NCI-H1694 (cell line): ENCODE measurements around the gene PRIM2.
"Not testable (repeated sequence)": the region's sequence is repeated elsewhere in the genome, so short reads cannot be mapped to it uniquely, and the experiment has no call there.

Experiments
- DNase-seq: peaks from one replicate; lab custom pipeline; 2025; lab: John Stamatoyannopoulos, UW

Gene PRIM2

DNA sequence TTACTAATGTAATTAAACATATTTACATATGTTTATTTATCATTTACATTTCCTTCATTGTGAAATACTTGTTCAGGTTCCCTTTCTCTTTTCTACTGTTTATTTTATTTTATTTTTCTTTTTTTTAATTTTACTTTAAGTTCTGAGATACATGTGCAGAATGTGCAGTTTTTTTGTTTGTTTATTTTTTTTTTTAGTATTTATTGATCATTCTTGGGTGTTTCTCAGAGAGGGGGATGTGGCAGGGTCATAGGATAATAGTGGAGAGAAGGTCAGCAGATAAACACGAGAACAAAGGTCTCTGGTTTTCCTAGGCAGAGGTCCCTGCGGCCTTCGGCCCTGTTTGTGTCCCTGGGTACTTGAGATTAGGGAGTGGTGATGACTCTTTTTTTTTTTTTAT lies 8.7 kb upstream of the PRIM2 start:
- not testable (repeated sequence) for DNase-seq

GRCh38 chr6:57310095-57310816 lies 7.2 kb upstream of the PRIM2 start:
- DNase-seq, result not testable (repeated sequence)

DNA sequence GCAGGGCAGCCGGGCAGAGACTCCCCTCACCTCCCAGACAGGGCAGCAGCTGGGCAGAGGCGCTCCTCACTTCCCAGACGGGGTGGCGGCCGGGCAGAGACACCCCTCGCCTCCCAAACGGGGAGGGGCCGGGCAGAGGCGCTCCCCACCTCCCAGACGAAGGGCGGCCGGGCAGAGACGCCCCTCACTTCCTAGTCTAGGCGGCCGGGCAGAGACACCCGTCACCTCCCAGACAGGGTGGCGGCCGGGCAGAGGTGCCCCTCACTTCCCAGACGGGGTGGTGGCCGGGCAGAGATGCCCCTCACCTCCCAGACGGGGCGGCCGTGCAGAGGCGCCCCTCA lies 6.6 kb upstream of the PRIM2 start:
- DNase-seq, result no peak

DNA sequence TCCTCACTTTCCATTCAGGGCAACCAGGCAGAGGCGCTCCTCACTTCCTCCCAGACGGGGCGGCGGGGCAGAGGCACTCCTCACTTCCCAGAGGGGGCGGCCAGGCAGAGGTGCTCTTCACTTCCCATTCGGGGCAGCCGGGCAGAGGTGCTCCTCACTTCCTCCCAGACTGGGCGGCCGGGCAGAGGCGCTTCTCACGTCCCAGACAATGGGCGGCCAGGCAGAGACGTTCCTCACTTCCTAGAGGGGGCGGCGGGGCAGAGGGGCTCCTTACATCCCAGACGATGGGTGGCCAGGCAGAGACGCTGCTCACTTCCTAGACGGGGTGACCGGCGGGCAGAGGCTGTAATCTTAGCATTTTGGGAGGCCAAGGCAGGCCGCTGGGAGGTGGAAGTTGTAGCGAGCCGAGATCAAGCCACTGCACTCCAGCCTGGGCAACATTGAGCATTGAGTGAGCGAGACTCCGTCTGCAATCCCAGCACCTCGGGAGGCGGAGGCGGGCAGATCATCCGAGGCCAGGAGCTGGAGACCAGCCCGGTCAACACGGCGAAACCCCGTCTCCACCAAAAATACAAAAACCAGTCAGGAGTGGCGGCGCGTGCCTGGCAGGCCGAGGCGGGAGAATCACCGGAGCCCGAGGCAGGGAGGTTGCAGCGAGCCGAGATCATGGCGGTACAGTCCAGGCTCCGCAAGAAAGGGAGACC lies 6.0 kb upstream of the PRIM2 start:
- not testable (repeated sequence) for DNase-seq

DNA sequence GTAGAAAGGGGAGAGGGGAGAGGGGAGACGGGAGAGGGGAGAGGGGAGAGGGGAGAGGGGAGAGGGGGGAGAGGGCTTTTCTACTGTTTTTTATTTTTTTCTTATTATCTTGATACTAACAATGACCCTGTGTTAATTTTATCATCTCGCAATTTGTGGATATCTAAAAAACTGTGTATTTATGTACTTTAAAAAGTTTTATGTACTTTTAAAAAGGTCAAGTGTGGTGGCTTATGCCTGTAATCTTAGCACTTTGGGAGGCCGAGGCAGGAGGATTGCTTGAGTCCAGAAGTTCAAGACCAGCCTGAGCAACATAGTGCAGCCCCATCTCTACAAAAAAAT lies 5.5 kb upstream of the PRIM2 start:
- DNase-seq, result no peak

DNA sequence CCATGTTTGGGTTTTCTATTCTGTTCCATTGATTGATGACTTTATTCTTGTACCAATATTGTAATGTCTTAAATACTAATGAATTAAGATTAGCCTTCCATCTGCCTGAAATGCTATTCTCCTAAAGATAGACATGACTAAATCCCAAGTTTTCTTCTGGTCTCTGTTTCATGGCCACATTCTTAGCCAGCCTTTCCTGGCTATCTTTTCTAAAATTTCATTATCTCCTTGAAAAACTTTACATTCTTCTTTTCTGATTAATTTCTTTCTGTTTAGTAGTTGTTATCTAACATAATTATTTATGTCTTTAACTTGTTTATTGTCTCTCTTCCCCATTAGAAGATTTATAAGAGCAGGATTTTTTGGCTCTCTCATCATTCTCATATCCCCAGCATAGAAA lies 4.4 kb upstream of the PRIM2 start:
- DNase-seq, result no peak

GRCh38 chr6:57313711-57314471 lies 3.5 kb upstream of the PRIM2 start:
- no peak for DNase-seq

DNA sequence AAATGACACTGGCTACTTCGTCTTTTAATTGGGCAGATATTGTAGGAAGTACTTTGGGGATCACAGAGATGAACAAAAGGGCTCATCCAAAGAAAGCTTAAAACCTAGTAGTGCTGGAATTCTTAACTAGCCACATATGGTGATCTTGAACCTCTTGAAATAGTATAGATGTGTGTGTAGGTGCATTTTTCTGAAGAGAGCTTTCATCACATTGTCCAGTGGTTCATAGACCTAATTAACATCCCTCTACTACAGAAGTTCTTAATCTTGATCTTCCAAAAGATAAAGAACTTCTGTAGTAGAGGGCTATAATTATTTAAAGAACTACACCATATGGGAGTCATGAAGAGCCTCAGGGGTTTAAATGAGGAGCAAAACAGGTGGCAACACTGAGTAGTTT lies 2.3 kb upstream of the PRIM2 start:
- DNase-seq, result no peak

- no peak for DNase-seq
These were observed 1.6 kb upstream of the PRIM2 start for GRCh38 chr6:57315851-57316250.

DNA sequence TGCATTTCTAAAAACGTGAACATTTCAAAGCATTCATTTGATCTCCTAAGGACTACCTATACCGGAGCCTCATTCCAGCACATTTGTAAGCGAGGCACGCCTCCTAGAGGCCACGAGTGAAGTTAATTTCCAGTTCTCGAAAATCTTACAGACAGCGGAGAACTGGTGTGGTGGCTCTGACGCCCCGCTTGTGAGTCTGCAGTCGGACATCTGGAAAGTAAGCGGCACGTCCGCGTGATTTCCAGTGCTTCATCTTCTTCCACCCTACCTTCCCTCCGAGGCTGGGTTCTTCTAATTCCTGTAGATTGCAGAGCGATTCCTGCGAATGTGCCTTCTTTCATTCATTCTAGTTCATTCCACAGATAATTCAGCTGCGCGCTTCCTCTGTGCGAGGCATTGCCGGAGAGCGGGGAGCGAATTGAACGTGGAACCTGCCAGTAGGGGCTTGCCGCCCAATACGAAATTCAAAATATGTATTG lies 810 bp upstream of the PRIM2 start:
- DNase-seq, result peak; percentile 80

- peak; percentile 6 for DNase-seq
These were observed 7.1 kb downstream of the PRIM2 start for GRCh38 chr6:57324538-57324937.

DNA sequence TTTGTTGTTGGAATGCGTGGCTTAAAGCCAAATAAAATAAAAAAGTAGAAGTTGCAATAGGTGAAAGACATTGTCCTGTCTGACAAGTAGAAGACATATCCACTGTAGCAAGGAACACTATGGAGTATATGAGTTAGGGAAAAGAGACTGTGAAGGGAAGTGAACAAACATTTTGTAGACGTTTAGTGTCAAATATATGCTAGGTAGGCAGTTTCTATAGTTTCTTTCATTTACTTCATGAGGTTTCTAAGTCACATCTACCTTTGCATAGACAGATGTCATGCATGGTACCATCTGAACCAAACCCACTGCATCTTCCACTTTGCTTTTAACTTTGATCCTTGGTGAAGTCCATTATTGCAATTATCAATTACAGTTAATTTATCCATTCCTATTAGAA lies 9.9 kb downstream of the PRIM2 start:
- DNase-seq, result no peak

DNA sequence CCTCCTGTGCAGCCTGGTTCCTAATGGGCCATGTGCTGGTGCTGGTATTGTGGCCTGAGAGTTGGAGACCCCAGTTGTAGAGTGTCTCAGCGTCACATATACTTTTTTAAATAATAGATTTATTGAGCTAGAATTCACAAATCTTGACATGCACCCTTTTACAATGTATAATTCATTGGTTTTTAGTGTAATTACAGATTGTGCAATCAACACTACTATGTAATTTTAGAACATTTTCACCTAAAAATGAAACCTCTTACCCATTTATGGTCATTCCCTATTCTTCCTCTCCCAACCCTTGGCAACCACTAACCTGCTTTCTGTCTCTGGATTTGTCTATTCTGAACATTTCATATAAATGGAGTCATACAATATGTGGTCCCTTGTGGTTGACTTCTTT lies 10.6 kb downstream of the PRIM2 start:
- DNase-seq, result no peak

DNA sequence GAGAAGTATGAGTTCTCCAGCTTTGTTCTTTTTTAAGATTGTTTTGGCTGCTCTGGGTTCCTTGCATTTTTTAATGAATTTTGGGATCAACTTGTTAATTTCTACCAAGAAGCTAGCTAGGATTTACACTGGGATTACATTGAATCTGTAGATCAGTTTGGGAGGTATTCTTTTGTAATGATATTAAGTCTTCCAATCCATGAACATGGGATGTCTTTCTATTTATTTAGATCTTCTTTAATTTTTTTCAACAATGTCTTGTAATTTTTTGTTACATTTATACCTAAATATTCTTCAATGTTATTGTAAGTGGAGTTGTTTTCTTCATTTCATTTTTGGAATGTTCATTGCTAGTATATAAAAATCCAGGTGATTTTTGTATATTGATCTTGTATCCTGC lies 12.5 kb downstream of the PRIM2 start:
- DNase-seq, result no peak

DNA sequence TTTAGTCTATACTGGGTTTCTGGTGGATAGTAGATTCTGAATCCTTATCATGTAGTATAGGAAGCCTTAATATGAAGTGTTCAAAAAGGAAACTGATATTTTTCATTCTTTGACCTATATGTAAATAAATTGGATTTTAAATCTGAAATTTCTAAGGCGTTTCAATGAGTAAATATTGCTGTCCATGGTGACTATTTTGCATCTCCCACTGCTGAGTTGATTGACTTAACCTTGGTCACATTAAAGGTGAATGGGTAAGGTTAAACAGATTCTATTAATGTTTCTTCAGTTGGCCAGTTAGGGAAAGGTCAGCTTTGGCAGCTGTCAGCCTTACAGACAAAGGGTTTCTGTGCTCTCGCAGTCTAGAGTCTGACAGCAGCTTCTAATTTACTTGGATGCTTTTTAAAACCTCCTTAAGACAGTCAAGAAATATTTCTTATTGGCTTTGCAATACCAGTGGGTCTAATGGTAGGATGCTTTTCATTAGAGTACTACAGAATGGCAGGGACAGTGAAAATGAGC lies 24.8 kb downstream of the PRIM2 start:
- DNase-seq, result no peak

DNA sequence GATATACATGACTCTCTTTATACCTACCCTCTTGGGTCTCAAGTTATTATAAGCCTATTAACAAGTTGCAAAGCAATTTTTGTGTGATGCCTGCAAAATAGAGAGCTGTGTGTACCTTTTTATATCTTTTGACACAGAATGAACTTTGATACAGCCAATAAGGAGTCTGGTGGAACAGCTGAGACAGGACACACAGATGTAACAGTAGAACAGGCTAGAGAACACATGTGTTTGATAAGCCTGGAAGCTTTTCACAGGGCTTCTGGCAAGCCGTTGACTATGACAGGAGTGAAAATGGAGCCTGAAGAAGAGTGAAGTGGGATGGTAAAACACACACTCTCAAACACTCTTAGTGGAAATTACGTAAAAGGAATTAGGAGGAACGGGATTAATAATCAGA lies 25.9 kb downstream of the PRIM2 start:
- DNase-seq, result not testable (repeated sequence)

DNA sequence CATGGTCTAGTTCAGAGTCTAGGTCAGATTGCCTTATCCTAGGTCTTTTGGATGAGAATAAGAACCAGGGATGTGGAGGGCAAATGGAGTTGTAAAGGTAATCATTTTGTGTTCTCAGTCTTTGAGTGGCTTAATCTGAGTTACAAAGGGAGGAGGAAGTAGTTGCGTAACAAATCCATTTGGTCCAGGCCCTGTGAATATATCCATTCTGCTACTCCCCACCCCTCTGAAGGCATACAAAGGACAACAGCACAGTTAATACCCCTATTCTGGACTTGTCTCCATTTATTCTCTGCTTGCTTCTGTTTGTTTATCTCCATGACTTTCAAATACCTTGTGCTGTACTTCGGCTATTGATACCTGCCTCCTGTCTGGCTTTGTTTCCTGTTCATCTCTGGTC lies 29.3 kb downstream of the PRIM2 start:
- DNase-seq, result not testable (repeated sequence)

DNA sequence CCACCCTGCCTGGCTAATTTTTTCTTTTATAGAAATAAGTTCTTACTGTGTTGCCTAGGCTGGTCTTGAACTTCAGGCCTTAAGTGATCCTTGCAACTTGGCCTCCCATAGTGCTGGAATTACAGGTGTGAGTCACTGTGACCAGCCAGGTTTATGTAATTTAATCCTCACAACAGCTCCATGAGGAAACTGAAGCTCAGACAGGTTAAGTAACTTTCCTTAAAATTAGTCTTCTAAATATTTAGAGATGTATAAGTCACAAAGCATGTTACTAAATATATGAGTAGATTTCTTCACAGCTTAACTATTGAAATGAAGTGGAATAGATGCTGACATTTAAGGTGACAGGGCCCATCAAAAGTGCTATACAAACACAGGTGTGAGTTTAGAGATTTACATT lies 30.2 kb downstream of the PRIM2 start:
- not testable (repeated sequence) for DNase-seq

GRCh38 chr6:57350443-57350842 lies 33.0 kb downstream of the PRIM2 start:
- DNase-seq, result not testable (repeated sequence)

DNA sequence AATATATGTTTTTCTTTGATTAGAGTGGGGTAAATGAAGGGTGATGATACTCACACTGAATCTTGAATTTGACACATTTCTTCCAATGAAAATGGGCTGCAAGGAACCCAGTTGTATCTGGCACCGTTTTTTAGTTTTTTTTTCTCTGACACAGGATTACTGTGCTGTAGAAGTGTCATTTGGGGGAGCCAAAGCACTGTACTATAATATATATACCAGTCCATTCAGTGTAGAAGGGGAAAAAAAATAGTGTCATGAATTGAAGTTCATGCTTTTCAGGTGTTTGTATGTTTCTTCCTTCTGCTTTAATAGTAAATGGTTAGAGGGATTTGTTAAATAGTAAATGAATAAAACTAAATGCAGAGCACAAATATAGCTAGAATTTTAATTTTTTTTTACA lies 35.2 kb downstream of the PRIM2 start:
- not testable (repeated sequence) for DNase-seq

GRCh38 chr6:57358319-57358718 lies 40.9 kb downstream of the PRIM2 start:
- not testable (repeated sequence) for DNase-seq

GRCh38 chr6:57359766-57360165 lies 42.3 kb downstream of the PRIM2 start:
- not testable (repeated sequence) for DNase-seq

GRCh38 chr6:57362340-57362739 lies 44.9 kb downstream of the PRIM2 start:
- DNase-seq, result not testable (repeated sequence)
